SK-N-MC (cell line): Measurements from ENCODE around the gene PPP1R9A.

Source experiments
- EZH2 ChIP-seq: fragments of 200-600 bp; sonication (generic); IDR thresholded peaks from one replicate; pipeline ENCODE4 v1.6.1; 2017; ENCODE audit warnings: antibody characterized with exemption
- FOXP2 ChIP-seq: optimal IDR thresholded peaks from 2 replicates; pipeline ENCODE3; 2011; ENCODE audit warnings: mild to moderate bottlenecking, moderate library complexity; ENCODE audit not compliant: insufficient read depth; ENCODE audit errors: extremely low read length, control extremely low read depth
- POLR2AphosphoS5 ChIP-seq: IDR thresholded peaks from 2 replicates; pipeline ENCODE4 v1.6.1; 2012; ENCODE audit warnings: mild to moderate bottlenecking, low read depth, low read length, borderline replicate concordance

GRCh38 chr7:94913391-94913790 is 6.0 kb downstream of the PPP1R9A start:
- no peak for TF ChIP-seq EZH2
- TF ChIP-seq POLR2AphosphoS5 = no peak
- no peak for TF ChIP-seq FOXP2
